ENCODE data around the gene TFEB. TPM values are rescaled to one million over a fixed set of nuclear protein-coding genes. Genes with fewer than 3 reads are reported as not detected.

Gene TFEB
- total and polyA plus RNA-seq, 9 donors, result 2.8 to 14.9 (median 8.8) TPM

- no peak overlapping the region for H3K27ac ChIP-seq
Measured at GRCh38 chr6:41637194-41638001, 98.0 kb downstream of the TFEB start.

DNA sequence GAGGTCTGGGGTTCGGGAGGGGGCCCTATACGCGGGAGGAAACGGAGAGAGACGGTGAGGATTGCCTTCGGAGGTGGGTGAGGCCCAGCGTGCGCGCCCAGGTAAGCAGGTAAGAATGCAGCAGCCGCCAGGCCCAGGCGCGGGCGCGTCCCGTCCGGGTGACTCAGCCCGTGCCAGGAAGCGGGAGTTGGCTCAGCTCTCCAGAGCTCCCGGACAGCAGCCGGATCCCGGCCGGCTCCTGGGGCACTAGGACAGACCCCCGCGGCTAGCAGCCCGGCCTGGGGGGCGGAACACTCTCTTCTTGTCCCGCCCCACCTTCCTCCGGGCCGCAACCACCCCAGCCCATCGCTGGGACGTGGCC, 98.6 kb downstream of the TFEB start:
- H3K9me3 ChIP-seq, result no peaks in the 10 kb centered on the region
- H3K4me1 ChIP-seq (ENCODE audit: insufficient read depth), result peaks cover 3% of the 10 kb centered on the region
- TF ChIP-seq POLR2A (IDR thresholded peaks at IDR 0.05) (no peak), EP300 (IDR thresholded peaks at IDR 0.05) (no peak), CTCF (IDR thresholded peaks at IDR 0.05) (no peak)
- no peaks in the 10 kb centered on the region for H3K36me3 ChIP-seq
- intact Hi-C loops (cut with DNase I), result no loop called here
- WGBS, 3 donors, result 23 to 44% (median 27%) methylated on average over 25 to 31 of the region's 31 CpGs
- peak overlapping the region; percentile 15 for H3K4me3 ChIP-seq
- peak in 3 of 5 donors; percentile 34 to 46 (median 45) for DNase-seq
- no peak overlapping the region for H3K27ac ChIP-seq
- no peaks in the 10 kb centered on the region for H3K27me3 ChIP-seq

More at GRCh38 chr6:41637194-41638001, 98.0 kb downstream of the TFEB start:
- TF ChIP-seq POLR2A (IDR thresholded peaks at IDR 0.05), result no peak
- TF ChIP-seq EP300 (IDR thresholded peaks at IDR 0.05), result no peak
- no peak for TF ChIP-seq CTCF (IDR thresholded peaks at IDR 0.05)
- 11 to 19% (median 16%) methylated on average over 42 to 54 of the region's 54 CpGs for WGBS, 3 donors
- H3K9me3 ChIP-seq, result no peaks in the 10 kb centered on the region
- no peak for DNase-seq
- H3K36me3 ChIP-seq, result no peaks in the 10 kb centered on the region
- peaks cover 3% of the 10 kb centered on the region for H3K4me1 ChIP-seq (ENCODE audit: insufficient read depth)
- H3K4me3 ChIP-seq, result peak overlapping the region; percentile 46
- H3K27me3 ChIP-seq, result no peaks in the 10 kb centered on the region
- intact Hi-C loops (cut with DNase I), result no loop called here

DNA sequence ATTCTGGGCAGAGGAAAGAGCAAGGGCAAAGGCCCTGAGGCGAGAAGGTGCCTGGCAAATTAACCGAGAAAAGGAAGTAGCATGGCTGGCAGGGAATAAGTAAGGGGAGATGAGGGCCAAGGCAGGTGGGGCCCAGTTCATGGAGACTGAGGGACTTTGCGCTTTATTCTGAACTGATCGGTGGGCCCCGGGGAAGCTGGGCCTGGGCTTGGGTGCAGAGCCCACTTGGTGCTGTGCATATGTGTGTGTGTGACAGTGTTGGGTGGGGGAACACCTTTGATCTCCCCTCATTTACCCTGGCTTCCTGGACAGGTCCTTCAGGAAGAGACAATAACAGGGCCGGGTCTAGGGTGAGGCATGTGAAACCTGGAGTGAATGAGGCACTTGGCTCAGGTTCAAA, 100.0 kb downstream of the TFEB start:
- H3K9me3 ChIP-seq, result no peaks in the 10 kb centered on the region
- intact Hi-C loops (cut with DNase I), result no loop called here
- H3K36me3 ChIP-seq, result no peaks in the 10 kb centered on the region
- TF ChIP-seq POLR2A (IDR thresholded peaks at IDR 0.05), result no peak
- no peak overlapping the region for H3K27ac ChIP-seq
- no peak overlapping the region for H3K4me3 ChIP-seq
- H3K27me3 ChIP-seq, result no peaks in the 10 kb centered on the region
- 83 to 88% (median 85%) methylated on average over 6 of the region's 6 CpGs for WGBS, 3 donors
- H3K4me1 ChIP-seq (ENCODE audit: insufficient read depth), result peaks cover 3% of the 10 kb centered on the region
- no peak for DNase-seq

GRCh38 chr6:41634657-41635056, 100.8 kb downstream of the TFEB start:
- H3K27me3 ChIP-seq, result no peaks in the 10 kb centered on the region
- intact Hi-C loops (cut with DNase I), result no loop called here
- WGBS, 3 donors, result 9 to 14% (median 10%) methylated on average over 4 of the region's 4 CpGs

More at GRCh38 chr6:41634657-41635056, 100.8 kb downstream of the TFEB start:
- no peak for DNase-seq
- no peaks in the 10 kb centered on the region for H3K4me1 ChIP-seq (ENCODE audit: insufficient read depth)
- H3K4me3 ChIP-seq, result no peak overlapping the region
- TF ChIP-seq EP300 (IDR thresholded peaks at IDR 0.05), result no peak
- TF ChIP-seq CTCF (IDR thresholded peaks at IDR 0.05), result no peak
- no peak for TF ChIP-seq POLR2A (IDR thresholded peaks at IDR 0.05)
- H3K27ac ChIP-seq, result no peak overlapping the region
- H3K36me3 ChIP-seq, result no peaks in the 10 kb centered on the region
- H3K9me3 ChIP-seq, result no peaks in the 10 kb centered on the region

Small RNA genes lying within 50 kb of the gene (small RNA-seq; reads per million reads assigned to genes)
- gene AL365205.3, result not detected

Other genes starting within 250 kb of the TFEB start
- gene FOXP4, start 189.2 kb downstream of the TFEB start, total RNA-seq, result 10 to 100 TPM in 5 of 7 donors, 1 to 10 TPM in 2; 4.8 to 37.4 (median 22.3) TPM
- gene FOXP4, start 189.2 kb downstream of the TFEB start, polyA plus RNA-seq, result 10 to 100 TPM in 1 of 2 donors, 1 to 10 TPM in 1; 2.3 to 13.3 TPM
- 10 to 100 TPM in 5 of 7 donors, 1 to 10 TPM in 2; 7.4 to 24.4 (median 20.4) TPM for gene MDFI, start 97.1 kb downstream of the TFEB start, total RNA-seq
- gene MDFI, start 97.1 kb downstream of the TFEB start, polyA plus RNA-seq, result 10 to 100 TPM in 1 of 2 donors, 1 to 10 TPM in 1; 3.8 to 24.0 TPM
- gene PGC, start 11.8 kb upstream of the TFEB start, total RNA-seq, result under 1 TPM in 2 of 7 donors, not detected in 5; 0.53 to 0.94 TPM
- gene PGC, start 11.8 kb upstream of the TFEB start, polyA plus RNA-seq, result under 1 TPM in 1 of 2 donors, not detected in 1; 0.81 TPM
- 1 to 10 TPM; 2.6 to 8.4 (median 6.2) TPM for gene FRS3, start 44.3 kb upstream of the TFEB start, total RNA-seq
- gene FRS3, start 44.3 kb upstream of the TFEB start, polyA plus RNA-seq, result 1 to 10 TPM in 1 of 2 donors, under 1 TPM in 1; 1.00 to 6.8 TPM
- gene PRICKLE4, start 45.2 kb upstream of the TFEB start, total RNA-seq, result 1 to 10 TPM; 1.6 to 7.3 (median 3.7) TPM
- gene PRICKLE4, start 45.2 kb upstream of the TFEB start, polyA plus RNA-seq, result 1 to 10 TPM; 1.5 to 3.0 TPM
- 100 to 1,000 TPM; 105 to 167 (median 144) TPM for gene TOMM6, start 52.1 kb upstream of the TFEB start, total RNA-seq
- gene TOMM6, start 52.1 kb upstream of the TFEB start, polyA plus RNA-seq, result 100 to 1,000 TPM; 210 to 244 TPM
- 1 to 10 TPM; 2.4 to 5.1 (median 4.7) TPM for gene USP49, start 159.8 kb upstream of the TFEB start, total RNA-seq
- gene USP49, start 159.8 kb upstream of the TFEB start, polyA plus RNA-seq, result 1 to 10 TPM; 2.0 to 2.7 TPM
- 10 to 100 TPM in 5 of 7 donors, 1 to 10 TPM in 2; 8.4 to 20.0 (median 13.1) TPM for gene MED20, start 185.5 kb upstream of the TFEB start, total RNA-seq
- gene MED20, start 185.5 kb upstream of the TFEB start, polyA plus RNA-seq, result 10 to 100 TPM in 1 of 2 donors, 1 to 10 TPM in 1; 7.2 to 15.1 TPM
- 10 to 100 TPM in 5 of 7 donors, 1 to 10 TPM in 2; 4.8 to 29.2 (median 14.8) TPM for gene BYSL, start 185.9 kb upstream of the TFEB start, total RNA-seq
- gene BYSL, start 185.9 kb upstream of the TFEB start, polyA plus RNA-seq, result 1 to 10 TPM; 8.5 TPM
- gene CCND3, start 206.2 kb upstream of the TFEB start, total RNA-seq, result 100 to 1,000 TPM in 1 of 7 donors, 10 to 100 TPM in 6; 22.7 to 217 (median 58.4) TPM
- 10 to 100 TPM; 23.9 to 52.8 TPM for gene CCND3, start 206.2 kb upstream of the TFEB start, polyA plus RNA-seq

All from ovary (tissue), 9 donors.